Measurements from ENCODE around the gene PCDH19. TPM values are rescaled to one million over a fixed set of nuclear protein-coding genes. Genes with fewer than 3 reads are reported as not detected.

Gene PCDH19
- total RNA-seq, 1 experiment from 2014 or later = 1.2 TPM

- no peak overlapping the region for H3K4me3 Mint-ChIP-seq
- Histone ChIP-seq H3T11ph (ENCODE audit: low read length) (no peak overlapping the region), H3K27ac (ENCODE audit: insufficient read length, low read depth, low read length) (no peak overlapping the region), H2BK120ac (ENCODE audit: low read depth, low read length, poor library complexity, severe bottlenecking) (no peak overlapping the region), H3K23me2 (ENCODE audit: insufficient read length, low read depth, low read length, poor library complexity, severe bottlenecking) (no peaks in the 10 kb centered on the region), H3K9ac (ENCODE audit: extremely low read depth, insufficient read length, low read length) (no peak overlapping the region), H2BK15ac (ENCODE audit: low read depth, low read length) (no peak overlapping the region), H3K9me3 (ENCODE audit: control insufficient read depth, low read depth, low read length) (no peaks in the 10 kb centered on the region), H4K91ac (ENCODE audit: insufficient read length, low read depth, low read length) (no peak overlapping the region), H2BK5ac (ENCODE audit: insufficient read length, low read length) (no peak overlapping the region), H3K4me1 (ENCODE audit: insufficient read depth, low read length) (no peaks in the 10 kb centered on the region; the same call in 1 of the 2 replicates), H2AFZ (ENCODE audit: low read length) (no peak overlapping the region), H2BK12ac (ENCODE audit: insufficient read length, low read depth, low read length) (no peak overlapping the region), H3K4ac (ENCODE audit: low read depth, low read length) (no peak overlapping the region), H3K27me3 (ENCODE audit: insufficient read depth, low read length) (no peaks in the 10 kb centered on the region; the same call in 1 of the 2 replicates), H3K4me2 (ENCODE audit: insufficient read depth, insufficient read length, low read length) (no peak overlapping the region), H3K56ac (ENCODE audit: insufficient read length, low read depth, low read length) (no peak overlapping the region), H3K23ac (ENCODE audit: insufficient read length, low read depth, low read length) (no peak overlapping the region), H3K79me2 (ENCODE audit: insufficient read depth, low read length) (no peaks in the 10 kb centered on the region), H4K20me1 (ENCODE audit: control insufficient read depth, insufficient read depth, insufficient read length) (no peaks in the 10 kb centered on the region), H3K14ac (ENCODE audit: insufficient read depth, low read length) (no peak overlapping the region), H4K5ac (ENCODE audit: insufficient read length, low read depth, low read length) (no peak overlapping the region), H3K18ac (ENCODE audit: insufficient read length, low read depth, low read length) (no peak overlapping the region), H3K79me1 (ENCODE audit: insufficient read depth, low read depth, low read length, poor library complexity, severe bottlenecking) (no peaks in the 10 kb centered on the region), H4K8ac (replicated peaks; ENCODE audit: insufficient read length, low read depth, low read length) (no peak overlapping the region), H2AK5ac (ENCODE audit: insufficient read length, low read length) (no peak overlapping the region), H2BK20ac (ENCODE audit: low read depth, low read length, poor library complexity, severe bottlenecking) (no peak overlapping the region)
- H3K27ac Mint-ChIP-seq = no peak overlapping the region
- no peak for DNase-seq
- H3K4me1 Mint-ChIP-seq = peaks cover 14 to 18% of the 10 kb centered on the region in 2 experiments
- TF ChIP-seq CTCF (conservative IDR thresholded peaks at IDR 0.05) = no peak
- H3K36me3 Mint-ChIP-seq (ENCODE audit: insufficient read depth in 1 of 3, low read depth in 3 of 3) = no peaks in the 10 kb centered on the region
- WGBS (ENCODE audit: extremely low coverage, insufficient read length, low lambda C conversion rate) = no CpG with 5 or more reads among the region's 5 CpGs
- H3K9me3 Mint-ChIP-seq = no peaks in the 10 kb centered on the region; a peak in 1 of 5 replicates
- peaks cover 10% of the 10 kb centered on the region for H3K27me3 Mint-ChIP-seq (ENCODE audit: low read depth)
These were observed 32.2 kb downstream of the PCDH19 start for GRCh38 chrX:100377826-100378225.
